ENCODE results near the gene ABHD16A. TPM values are rescaled to one million over a fixed set of nuclear protein-coding genes. Genes with fewer than 3 reads are reported as not detected.

ABHD16A gene
- total and polyA plus RNA-seq, 2 of the 13 experiments (the other 11 are each of a cell fraction or from before 2014, with no cell fraction given): 43.5 to 45.4 TPM

- TF ChIP-seq ZNF646 (CRISPR knock-in tag; IDR thresholded peaks at IDR 0.05): peak; percentile 22; the same call in 1 of the 2 replicates
- peak; percentile 95 for TF ChIP-seq ZMAT3 (CRISPR knock-in tag; conservative IDR thresholded peaks at IDR 0.05)
- TF ChIP-seq ERF (CRISPR knock-in tag; IDR thresholded peaks at IDR 0.05): peak; percentile 91
- TF ChIP-seq HOXA9 (CRISPR knock-in tag; IDR thresholded peaks at IDR 0.05; ENCODE audit: borderline replicate concordance): peak; percentile 98
- TF ChIP-seq, protein P1, sequence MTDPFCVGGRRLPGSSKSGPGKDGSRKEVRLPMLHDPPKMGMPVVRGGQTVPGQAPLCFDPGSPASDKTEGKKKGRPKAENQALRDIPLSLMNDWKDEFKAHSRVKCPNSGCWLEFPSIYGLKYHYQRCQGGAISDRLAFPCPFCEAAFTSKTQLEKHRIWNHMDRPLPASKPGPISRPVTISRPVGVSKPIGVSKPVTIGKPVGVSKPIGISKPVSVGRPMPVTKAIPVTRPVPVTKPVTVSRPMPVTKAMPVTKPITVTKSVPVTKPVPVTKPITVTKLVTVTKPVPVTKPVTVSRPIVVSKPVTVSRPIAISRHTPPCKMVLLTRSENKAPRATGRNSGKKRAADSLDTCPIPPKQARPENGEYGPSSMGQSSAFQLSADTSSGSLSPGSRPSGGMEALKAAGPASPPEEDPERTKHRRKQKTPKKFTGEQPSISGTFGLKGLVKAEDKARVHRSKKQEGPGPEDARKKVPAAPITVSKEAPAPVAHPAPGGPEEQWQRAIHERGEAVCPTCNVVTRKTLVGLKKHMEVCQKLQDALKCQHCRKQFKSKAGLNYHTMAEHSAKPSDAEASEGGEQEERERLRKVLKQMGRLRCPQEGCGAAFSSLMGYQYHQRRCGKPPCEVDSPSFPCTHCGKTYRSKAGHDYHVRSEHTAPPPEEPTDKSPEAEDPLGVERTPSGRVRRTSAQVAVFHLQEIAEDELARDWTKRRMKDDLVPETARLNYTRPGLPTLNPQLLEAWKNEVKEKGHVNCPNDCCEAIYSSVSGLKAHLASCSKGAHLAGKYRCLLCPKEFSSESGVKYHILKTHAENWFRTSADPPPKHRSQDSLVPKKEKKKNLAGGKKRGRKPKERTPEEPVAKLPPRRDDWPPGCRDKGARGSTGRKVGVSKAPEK (CRISPR knock-in tag; IDR thresholded peaks at IDR 0.05; ENCODE audit: borderline replicate concordance): peak; percentile 95; the same call in 1 of the 2 replicates
- peak; percentile 99 for TF ChIP-seq PRMT3 (CRISPR knock-in tag; IDR thresholded peaks at IDR 0.05; ENCODE audit: borderline replicate concordance, low read depth)
- peak; percentile 82 for TF ChIP-seq RFX5 (IDR thresholded peaks at IDR 0.05; ENCODE audit: low read depth, low read length)
- no peak for TF ChIP-seq FOXA3 (CRISPR knock-in tag; IDR thresholded peaks at IDR 0.05)
- TF ChIP-seq, protein P2, sequence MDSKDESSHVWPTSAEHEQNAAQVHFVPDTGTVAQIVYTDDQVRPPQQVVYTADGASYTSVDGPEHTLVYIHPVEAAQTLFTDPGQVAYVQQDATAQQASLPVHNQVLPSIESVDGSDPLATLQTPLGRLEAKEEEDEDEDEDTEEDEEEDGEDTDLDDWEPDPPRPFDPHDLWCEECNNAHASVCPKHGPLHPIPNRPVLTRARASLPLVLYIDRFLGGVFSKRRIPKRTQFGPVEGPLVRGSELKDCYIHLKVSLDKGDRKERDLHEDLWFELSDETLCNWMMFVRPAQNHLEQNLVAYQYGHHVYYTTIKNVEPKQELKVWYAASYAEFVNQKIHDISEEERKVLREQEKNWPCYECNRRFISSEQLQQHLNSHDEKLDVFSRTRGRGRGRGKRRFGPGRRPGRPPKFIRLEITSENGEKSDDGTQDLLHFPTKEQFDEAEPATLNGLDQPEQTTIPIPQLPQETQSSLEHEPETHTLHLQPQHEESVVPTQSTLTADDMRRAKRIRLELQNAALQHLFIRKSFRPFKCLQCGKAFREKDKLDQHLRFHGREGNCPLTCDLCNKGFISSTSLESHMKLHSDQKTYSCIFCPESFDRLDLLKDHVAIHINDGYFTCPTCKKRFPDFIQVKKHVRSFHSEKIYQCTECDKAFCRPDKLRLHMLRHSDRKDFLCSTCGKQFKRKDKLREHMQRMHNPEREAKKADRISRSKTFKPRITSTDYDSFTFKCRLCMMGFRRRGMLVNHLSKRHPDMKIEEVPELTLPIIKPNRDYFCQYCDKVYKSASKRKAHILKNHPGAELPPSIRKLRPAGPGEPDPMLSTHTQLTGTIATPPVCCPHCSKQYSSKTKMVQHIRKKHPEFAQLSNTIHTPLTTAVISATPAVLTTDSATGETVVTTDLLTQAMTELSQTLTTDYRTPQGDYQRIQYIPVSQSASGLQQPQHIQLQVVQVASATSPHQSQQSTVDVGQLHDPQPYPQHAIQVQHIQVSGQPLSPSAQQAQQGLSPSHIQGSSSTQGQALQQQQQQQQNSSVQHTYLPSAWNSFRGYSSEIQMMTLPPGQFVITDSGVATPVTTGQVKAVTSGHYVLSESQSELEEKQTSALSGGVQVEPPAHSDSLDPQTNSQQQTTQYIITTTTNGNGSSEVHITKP (CRISPR knock-in tag; IDR thresholded peaks at IDR 0.05; ENCODE audit: low read depth): peak; percentile 44; the same call in 1 of the 2 replicates
- TF ChIP-seq SOX5 (CRISPR knock-in tag; IDR thresholded peaks at IDR 0.05; ENCODE audit: borderline replicate concordance): peak; percentile 32
- TF ChIP-seq ZSCAN20 (CRISPR knock-in tag; IDR thresholded peaks at IDR 0.05; ENCODE audit: borderline replicate concordance): no peak; the same call in 1 of the 2 replicates
- peak; percentile 99 for TF ChIP-seq BORCS8-MEF2B (CRISPR knock-in tag; IDR thresholded peaks at IDR 0.05)
- TF ChIP-seq, protein P3, sequence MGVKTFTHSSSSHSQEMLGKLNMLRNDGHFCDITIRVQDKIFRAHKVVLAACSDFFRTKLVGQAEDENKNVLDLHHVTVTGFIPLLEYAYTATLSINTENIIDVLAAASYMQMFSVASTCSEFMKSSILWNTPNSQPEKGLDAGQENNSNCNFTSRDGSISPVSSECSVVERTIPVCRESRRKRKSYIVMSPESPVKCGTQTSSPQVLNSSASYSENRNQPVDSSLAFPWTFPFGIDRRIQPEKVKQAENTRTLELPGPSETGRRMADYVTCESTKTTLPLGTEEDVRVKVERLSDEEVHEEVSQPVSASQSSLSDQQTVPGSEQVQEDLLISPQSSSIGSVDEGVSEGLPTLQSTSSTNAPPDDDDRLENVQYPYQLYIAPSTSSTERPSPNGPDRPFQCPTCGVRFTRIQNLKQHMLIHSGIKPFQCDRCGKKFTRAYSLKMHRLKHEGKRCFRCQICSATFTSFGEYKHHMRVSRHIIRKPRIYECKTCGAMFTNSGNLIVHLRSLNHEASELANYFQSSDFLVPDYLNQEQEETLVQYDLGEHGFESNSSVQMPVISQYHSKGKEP (CRISPR knock-in tag; IDR thresholded peaks at IDR 0.05): no peak
These were observed 36.7 kb upstream of the ABHD16A start, which contains the start of gene MSH5 (continued) for GRCh38 chr6:31739639-31740396.
